HEK293 (cell line): ENCODE measurements around the gene CACHD1.
A peak's percentile ranks its signal among the peaks of the same experiment; 100 is the strongest.

Source experiments
- GLIS1 ChIP-seq: fragments of 450-650 bp; formaldehyde crosslinking; IDR thresholded peaks from 2 replicates; pipeline ENCODE4 v1.5.1; 2016; ENCODE audit warnings: missing biosample characterization, missing genetic modification characterization
- HIC1 ChIP-seq: fragments of 450-650 bp; formaldehyde crosslinking; IDR thresholded peaks from 2 replicates; pipeline ENCODE4 v1.5.1; 2016; ENCODE audit warnings: missing biosample characterization, missing genetic modification characterization
- KLF1 ChIP-seq: fragments of 450-650 bp; formaldehyde crosslinking; IDR thresholded peaks from 2 replicates; pipeline ENCODE4 v1.5.1; 2016; ENCODE audit warnings: missing biosample characterization, missing genetic modification characterization
- KLF7 ChIP-seq: fragments of 450-650 bp; formaldehyde crosslinking; IDR thresholded peaks from 2 replicates; pipeline ENCODE4 v1.5.1; 2016; ENCODE audit warnings: missing biosample characterization, missing genetic modification characterization, borderline replicate concordance
- PRDM4 ChIP-seq: fragments of 450-650 bp; formaldehyde crosslinking; IDR thresholded peaks from 2 replicates; pipeline ENCODE4 v1.5.1; 2017; ENCODE audit warnings: missing biosample characterization, missing genetic modification characterization
- WT1 ChIP-seq: fragments of 450-650 bp; formaldehyde crosslinking; IDR thresholded peaks from 2 replicates; pipeline ENCODE4 v1.5.1; 2016; ENCODE audit warnings: missing biosample characterization, missing genetic modification characterization
- ZBTB21 ChIP-seq: fragments of 450-650 bp; formaldehyde crosslinking; IDR thresholded peaks from 2 replicates; pipeline ENCODE4 v1.5.1; 2017; ENCODE audit warnings: missing biosample characterization, missing genetic modification characterization
- ZBTB48 ChIP-seq: fragments of 450-650 bp; formaldehyde crosslinking; IDR thresholded peaks from 2 replicates; pipeline ENCODE4 v1.5.1; 2016; ENCODE audit warnings: missing biosample characterization, missing genetic modification characterization
- ZNF121 ChIP-seq: fragments of 450-650 bp; formaldehyde crosslinking; IDR thresholded peaks from 2 replicates; pipeline ENCODE4 v1.5.1; 2016; ENCODE audit warnings: missing biosample characterization, missing genetic modification characterization
- ZNF133 ChIP-seq: fragments of 450-650 bp; formaldehyde crosslinking; IDR thresholded peaks from 2 replicates; pipeline ENCODE4 v1.5.1; 2016; ENCODE audit warnings: missing biosample characterization, missing genetic modification characterization
- ZNF335 ChIP-seq: fragments of 450-650 bp; formaldehyde crosslinking; conservative IDR thresholded peaks from 2 replicates; pipeline ENCODE4 v1.5.1; 2016; ENCODE audit warnings: missing biosample characterization, missing genetic modification characterization
- ZNF404 ChIP-seq: fragments of 450-650 bp; formaldehyde crosslinking; IDR thresholded peaks from 2 replicates; pipeline ENCODE4 v1.5.1; 2017; ENCODE audit warnings: missing biosample characterization, missing genetic modification characterization
- ZNF449 ChIP-seq: fragments of 450-650 bp; formaldehyde crosslinking; IDR thresholded peaks from 2 replicates; pipeline ENCODE4 v1.5.1; 2017; ENCODE audit warnings: missing biosample characterization, mild to moderate bottlenecking, missing genetic modification characterization, moderate library complexity
- ZNF518A ChIP-seq: fragments of 450-650 bp; formaldehyde crosslinking; conservative IDR thresholded peaks from 2 replicates; pipeline ENCODE4 v1.5.1; 2016; ENCODE audit warnings: low read depth, missing biosample characterization, missing genetic modification characterization
- ZNF544 ChIP-seq: fragments of 450-650 bp; formaldehyde crosslinking; IDR thresholded peaks from 2 replicates; pipeline ENCODE4 v1.5.0; 2017; ENCODE audit warnings: missing biosample characterization, missing genetic modification characterization
- ZNF610 ChIP-seq: fragments of 450-650 bp; formaldehyde crosslinking; IDR thresholded peaks from 2 replicates; pipeline ENCODE4 v1.5.1; 2016; ENCODE audit warnings: missing biosample characterization, missing genetic modification characterization, borderline replicate concordance
- ZNF664 ChIP-seq: fragments of 450-650 bp; formaldehyde crosslinking; IDR thresholded peaks from 2 replicates; pipeline ENCODE4 v1.5.1; 2016; ENCODE audit warnings: missing biosample characterization, missing genetic modification characterization
- ZNF785 ChIP-seq: fragments of 450-650 bp; formaldehyde crosslinking; IDR thresholded peaks from 2 replicates; pipeline ENCODE4 v1.5.1; 2016; ENCODE audit warnings: missing biosample characterization, missing genetic modification characterization
- TF ChIP-seq, protein P1 (sequence below): fragments of 450-650 bp; formaldehyde crosslinking; IDR thresholded peaks from 2 replicates; pipeline ENCODE4 v1.5.1; 2016; ENCODE audit warnings: missing biosample characterization, missing genetic modification characterization
- TF ChIP-seq, protein P2 (sequence below): fragments of 450-650 bp; IDR thresholded peaks from 2 replicates; pipeline ENCODE4 v1.5.1; 2018; ENCODE audit warnings: missing biosample characterization, missing genetic modification characterization

The CACHD1 gene

DNA sequence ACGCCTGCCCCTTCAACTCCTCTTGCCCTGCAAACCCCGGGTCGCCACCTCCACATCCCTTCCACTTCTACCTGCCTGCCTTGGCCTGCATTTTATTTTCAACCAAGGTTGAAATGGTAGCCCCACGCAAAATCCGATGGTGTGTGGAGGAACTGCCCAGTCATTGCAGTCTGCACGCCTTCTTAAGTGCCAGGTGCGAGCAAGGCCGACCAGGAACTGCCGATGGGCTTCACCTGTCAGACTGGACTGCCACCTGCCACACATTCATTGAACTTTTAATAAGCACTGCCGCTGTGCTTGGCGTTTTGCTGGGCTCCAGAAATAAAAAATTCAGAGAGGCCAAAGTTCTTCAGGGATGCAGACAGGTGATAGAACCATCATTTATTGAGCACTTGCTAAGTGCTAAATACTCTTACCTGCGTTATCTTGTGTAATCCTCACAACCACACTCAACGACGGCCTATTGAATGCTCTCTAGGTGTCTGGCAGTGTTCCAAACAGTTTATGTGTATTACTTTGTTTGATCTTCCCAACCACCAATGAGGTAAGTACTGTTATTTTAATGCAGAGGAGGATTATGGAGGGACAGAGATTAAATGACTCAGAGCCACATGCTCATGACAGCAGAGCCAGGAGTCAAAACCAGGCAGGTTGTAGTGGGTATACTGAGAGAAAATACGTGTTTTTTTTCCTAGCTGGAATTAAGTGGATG lies 36.2 kb downstream of the CACHD1 start (continued):
- TF ChIP-seq KLF7: peak; percentile 60; the same call in 1 of the 2 replicates
- TF ChIP-seq ZNF449 (tag by site-specific recombination): peak; percentile 82
- TF ChIP-seq ZNF518A: peak; percentile 23; the same call in 1 of the 2 replicates
- TF ChIP-seq ZBTB48 (tag by site-specific recombination): 0 out of 2 replicates have a peak, but pooled peaks have one; percentile 35
- peak; percentile 95 for TF ChIP-seq WT1
- peak; percentile 100 for TF ChIP-seq ZNF664 (tag by site-specific recombination)
- TF ChIP-seq ZNF544 (tag by site-specific recombination): no peak
- peak; percentile 55; the same call in 1 of the 2 replicates for TF ChIP-seq ZNF610
- TF ChIP-seq GLIS1 (tag by site-specific recombination): peak; percentile 80
- peak; percentile 61 for TF ChIP-seq PRDM4
- TF ChIP-seq, protein P1, sequence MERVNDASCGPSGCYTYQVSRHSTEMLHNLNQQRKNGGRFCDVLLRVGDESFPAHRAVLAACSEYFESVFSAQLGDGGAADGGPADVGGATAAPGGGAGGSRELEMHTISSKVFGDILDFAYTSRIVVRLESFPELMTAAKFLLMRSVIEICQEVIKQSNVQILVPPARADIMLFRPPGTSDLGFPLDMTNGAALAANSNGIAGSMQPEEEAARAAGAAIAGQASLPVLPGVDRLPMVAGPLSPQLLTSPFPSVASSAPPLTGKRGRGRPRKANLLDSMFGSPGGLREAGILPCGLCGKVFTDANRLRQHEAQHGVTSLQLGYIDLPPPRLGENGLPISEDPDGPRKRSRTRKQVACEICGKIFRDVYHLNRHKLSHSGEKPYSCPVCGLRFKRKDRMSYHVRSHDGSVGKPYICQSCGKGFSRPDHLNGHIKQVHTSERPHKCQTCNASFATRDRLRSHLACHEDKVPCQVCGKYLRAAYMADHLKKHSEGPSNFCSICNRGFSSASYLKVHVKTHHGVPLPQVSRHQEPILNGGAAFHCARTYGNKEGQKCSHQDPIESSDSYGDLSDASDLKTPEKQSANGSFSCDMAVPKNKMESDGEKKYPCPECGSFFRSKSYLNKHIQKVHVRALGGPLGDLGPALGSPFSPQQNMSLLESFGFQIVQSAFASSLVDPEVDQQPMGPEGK (tag by site-specific recombination): peak; percentile 71
- TF ChIP-seq ZBTB21: 0 out of 2 replicates have a peak, but pooled peaks have one; percentile 57
- TF ChIP-seq HIC1 (tag by site-specific recombination): peak; percentile 92
- peak; percentile 85 for TF ChIP-seq ZNF335 (tag by site-specific recombination)
- no peak for TF ChIP-seq ZNF785
- no peak for TF ChIP-seq ZNF404 (tag by site-specific recombination)
- TF ChIP-seq ZNF121 (tag by site-specific recombination): peak; percentile 66; the same call in 1 of the 2 replicates
- peak; percentile 73 for TF ChIP-seq KLF1 (tag by site-specific recombination)
- TF ChIP-seq, protein P2, sequence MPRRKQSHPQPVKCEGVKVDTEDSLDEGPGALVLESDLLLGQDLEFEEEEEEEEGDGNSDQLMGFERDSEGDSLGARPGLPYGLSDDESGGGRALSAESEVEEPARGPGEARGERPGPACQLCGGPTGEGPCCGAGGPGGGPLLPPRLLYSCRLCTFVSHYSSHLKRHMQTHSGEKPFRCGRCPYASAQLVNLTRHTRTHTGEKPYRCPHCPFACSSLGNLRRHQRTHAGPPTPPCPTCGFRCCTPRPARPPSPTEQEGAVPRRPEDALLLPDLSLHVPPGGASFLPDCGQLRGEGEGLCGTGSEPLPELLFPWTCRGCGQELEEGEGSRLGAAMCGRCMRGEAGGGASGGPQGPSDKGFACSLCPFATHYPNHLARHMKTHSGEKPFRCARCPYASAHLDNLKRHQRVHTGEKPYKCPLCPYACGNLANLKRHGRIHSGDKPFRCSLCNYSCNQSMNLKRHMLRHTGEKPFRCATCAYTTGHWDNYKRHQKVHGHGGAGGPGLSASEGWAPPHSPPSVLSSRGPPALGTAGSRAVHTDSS: peak; percentile 69; the same call in 1 of the 2 replicates
- TF ChIP-seq ZNF133 (tag by site-specific recombination): no peak
